HUDEP-2 (cell line): ENCODE data around the gene PELO.
A peak's percentile ranks its signal among the peaks of the same experiment; 100 is the strongest.
"Not testable (repeated sequence)": the region's sequence is repeated elsewhere in the genome, so short reads cannot be mapped to it uniquely, and the experiment has no call there.

Source experiments
- DNase-seq, 76 experiments: peaks; one replicate each; lab custom pipeline; 2025; ENCODE audit not compliant: unreplicated experiment in 76 of 76; lab: John Stamatoyannopoulos, UW

PELO gene

GRCh38 chr5:52787600-52788504 lies at the start of gene PELO, which contains the start of gene ITGA1:
Gene PELO, plus strand, starts transcription at chr5:52787916. Its CDS starts 12,479 bp downstream, at chr5:52800395.
Gene ITGA1, plus strand, starts transcription at chr5:52787916. Its CDS starts 438 bp downstream, at chr5:52788354.
- DNase-seq, result peak in 6 of 76 experiments; percentile 3 to 16 (median 10)

GRCh38 chr5:52738095-52738506 lies 49.6 kb upstream of the PELO start:
- no peak for DNase-seq

GRCh38 chr5:52740007-52740406 lies 47.7 kb upstream of the PELO start:
- no peak for DNase-seq

- DNase-seq, result no peak
Measured at GRCh38 chr5:52743012-52743411, 44.7 kb upstream of the PELO start.

- no peak for DNase-seq
Measured at GRCh38 chr5:52743529-52743928, 44.2 kb upstream of the PELO start.

- DNase-seq, result no peak
Measured at GRCh38 chr5:52743970-52744369, 43.7 kb upstream of the PELO start.

- DNase-seq, result not testable (repeated sequence)
Measured at GRCh38 chr5:52744867-52745458, 42.8 kb upstream of the PELO start.

GRCh38 chr5:52746539-52746938 lies 41.2 kb upstream of the PELO start:
- DNase-seq, result no peak

- no peak for DNase-seq
Measured at GRCh38 chr5:52748590-52748989, 39.1 kb upstream of the PELO start.

GRCh38 chr5:52749666-52750065 lies 38.0 kb upstream of the PELO start:
- no peak for DNase-seq

GRCh38 chr5:52751137-52751536 lies 36.6 kb upstream of the PELO start:
- no peak for DNase-seq

GRCh38 chr5:52754051-52754450 lies 33.7 kb upstream of the PELO start:
- no peak for DNase-seq

- no peak for DNase-seq
Measured at GRCh38 chr5:52757527-52757926, 30.2 kb upstream of the PELO start.

- DNase-seq, result no peak
Measured at GRCh38 chr5:52758014-52758413, 29.7 kb upstream of the PELO start.

GRCh38 chr5:52759331-52759730 lies 28.4 kb upstream of the PELO start:
- no peak for DNase-seq

GRCh38 chr5:52760695-52761366 lies 26.9 kb upstream of the PELO start:
- no peak for DNase-seq

GRCh38 chr5:52767217-52767743 lies 20.4 kb upstream of the PELO start:
- no peak for DNase-seq

- no peak for DNase-seq
Measured at GRCh38 chr5:52767766-52768480, 19.8 kb upstream of the PELO start.

GRCh38 chr5:52769061-52769460 lies 18.7 kb upstream of the PELO start:
- no peak for DNase-seq

- DNase-seq, result no peak
Measured at GRCh38 chr5:52770287-52770939, 17.3 kb upstream of the PELO start.
